NOMO-1 treated with DMSO at 0.1 percent for 48 hours (cell line): Measurements from ENCODE around the gene MINDY3.
"Not testable (repeated sequence)": the region's sequence is repeated elsewhere in the genome, so short reads cannot be mapped to it uniquely, and the experiment has no call there.

Source experiments
- DNase-seq: peaks from one replicate; lab custom pipeline; 2025; ENCODE audit not compliant: unreplicated experiment; lab: John Stamatoyannopoulos, UW

Gene MINDY3

DNA sequence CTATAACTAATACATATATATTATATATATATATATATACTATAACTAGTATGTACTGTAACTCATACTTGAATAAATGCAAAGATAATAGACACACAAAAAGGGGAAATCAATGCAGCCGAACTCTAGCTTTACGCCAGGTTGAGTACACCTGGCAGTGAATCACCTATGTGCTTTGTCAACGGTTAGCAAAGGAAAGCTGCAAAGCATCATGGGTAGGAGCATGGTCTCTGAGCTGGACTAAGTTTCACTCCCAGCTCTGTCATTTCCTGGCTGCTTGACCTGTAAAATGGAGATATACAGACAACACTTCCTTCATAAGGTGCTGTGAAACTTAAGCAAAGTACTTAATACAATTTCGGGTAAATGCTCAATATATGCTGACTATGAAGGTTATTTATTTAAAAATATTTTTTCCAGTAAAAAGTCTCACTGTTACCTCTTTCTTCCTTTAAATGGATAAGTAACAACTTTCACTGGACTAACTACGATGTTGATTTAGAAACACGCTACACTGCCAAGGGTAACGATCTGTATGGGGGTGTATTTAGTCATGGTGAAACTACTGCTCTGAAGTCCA, 78.8 kb downstream of the MINDY3 start:
- DNase-seq, result no peak

DNA sequence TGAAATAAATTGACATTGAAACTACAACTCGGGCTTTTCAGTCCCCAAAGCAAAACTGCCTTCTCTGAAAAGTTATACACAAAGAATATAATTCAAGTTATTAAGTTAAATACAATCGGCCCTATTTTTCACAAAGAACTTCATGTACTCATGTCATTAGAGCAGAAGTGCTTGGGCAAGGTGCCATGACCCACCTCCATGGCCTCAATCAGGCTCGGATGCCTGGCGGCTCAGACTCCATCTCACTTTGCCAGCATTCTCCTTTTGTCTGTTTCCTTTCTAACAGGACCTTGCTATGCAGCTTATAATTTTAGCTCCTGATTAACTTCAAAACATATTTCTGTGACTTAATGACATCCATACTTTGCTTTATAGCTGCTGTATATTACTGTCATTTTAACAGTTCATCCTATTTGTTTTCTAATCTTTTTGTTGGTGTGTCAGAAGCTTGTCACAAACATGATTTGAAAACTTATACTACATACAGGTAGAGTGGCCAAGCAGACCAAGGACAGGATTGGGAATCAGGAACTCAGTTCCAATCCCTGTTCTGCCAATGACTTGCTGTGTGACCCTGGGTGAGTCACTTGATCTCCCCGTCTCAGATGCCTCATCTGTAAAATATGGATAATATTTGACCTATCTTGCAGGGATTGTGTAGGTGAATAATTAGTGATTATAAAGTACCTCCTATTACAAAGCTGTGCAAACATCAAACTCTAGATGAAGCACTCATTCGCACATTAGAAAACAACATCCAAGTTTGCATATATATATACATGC, 79.8 kb downstream of the MINDY3 start:
- DNase-seq, result no peak

DNA sequence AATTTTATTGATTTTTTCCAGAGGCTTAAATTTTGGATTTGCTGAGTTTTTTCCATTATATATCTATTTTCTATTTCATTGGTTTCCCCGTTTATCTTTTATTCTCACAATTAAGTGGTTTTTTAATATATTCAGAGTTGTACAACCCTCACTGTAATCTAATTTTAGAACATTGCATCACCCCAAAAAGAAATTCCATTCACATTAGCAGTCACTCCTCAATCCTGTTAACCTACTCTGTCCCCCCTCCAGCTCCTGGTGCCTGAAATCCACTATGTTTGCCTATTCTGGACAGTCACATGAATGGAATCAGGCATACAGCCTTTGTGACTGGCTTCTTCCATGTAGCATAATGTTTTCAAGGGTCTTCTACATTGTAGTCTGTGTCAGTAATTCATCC, 84.8 kb downstream of the MINDY3 start:
- no peak for DNase-seq

DNA sequence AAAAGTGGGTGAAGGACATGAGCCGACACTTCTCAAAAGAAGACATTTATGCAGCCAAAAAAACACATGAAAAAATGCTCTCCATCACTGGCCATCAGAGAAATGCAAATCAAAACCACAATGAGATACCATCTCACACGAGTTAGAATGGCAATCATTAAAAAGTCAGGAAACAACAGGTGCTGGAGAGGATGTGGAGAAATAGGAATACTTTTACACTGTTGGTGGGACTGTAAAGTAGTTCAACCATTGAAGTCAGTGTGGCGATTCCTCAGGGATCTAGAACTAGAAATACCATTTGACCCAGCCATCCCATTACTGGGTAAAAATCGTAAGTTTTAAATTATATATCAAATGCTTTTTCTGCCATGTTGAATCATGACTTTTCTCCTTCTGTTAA, 85.8 kb downstream of the MINDY3 start:
- not testable (repeated sequence) for DNase-seq

DNA sequence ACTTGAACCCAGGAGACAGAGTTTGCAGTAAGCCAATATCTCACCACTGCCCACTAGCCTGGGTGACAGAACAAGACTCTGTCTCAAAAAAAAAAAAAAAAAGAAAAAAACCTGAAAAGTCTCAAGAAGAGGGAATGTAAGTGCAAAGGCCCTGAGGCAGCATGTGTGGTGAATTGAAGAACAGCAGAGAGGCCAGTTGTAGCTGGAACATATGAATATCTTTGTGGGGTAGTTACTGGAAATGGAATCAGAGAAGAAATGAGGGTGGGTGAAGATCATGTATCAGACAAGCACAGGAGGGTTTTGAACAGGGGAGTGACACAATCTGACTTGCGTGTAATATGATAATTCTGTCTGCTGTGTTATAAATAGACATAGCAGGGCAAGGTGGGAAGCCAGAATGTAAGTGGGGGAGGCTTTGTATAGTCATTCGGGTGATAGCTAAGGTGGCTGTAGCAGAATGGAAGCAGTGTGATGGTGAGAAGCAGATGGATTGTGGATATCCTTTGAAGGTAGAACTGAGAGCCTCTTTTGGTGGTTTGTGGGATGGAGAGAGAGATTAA, 95.3 kb downstream of the MINDY3 start:
- no peak for DNase-seq

DNA sequence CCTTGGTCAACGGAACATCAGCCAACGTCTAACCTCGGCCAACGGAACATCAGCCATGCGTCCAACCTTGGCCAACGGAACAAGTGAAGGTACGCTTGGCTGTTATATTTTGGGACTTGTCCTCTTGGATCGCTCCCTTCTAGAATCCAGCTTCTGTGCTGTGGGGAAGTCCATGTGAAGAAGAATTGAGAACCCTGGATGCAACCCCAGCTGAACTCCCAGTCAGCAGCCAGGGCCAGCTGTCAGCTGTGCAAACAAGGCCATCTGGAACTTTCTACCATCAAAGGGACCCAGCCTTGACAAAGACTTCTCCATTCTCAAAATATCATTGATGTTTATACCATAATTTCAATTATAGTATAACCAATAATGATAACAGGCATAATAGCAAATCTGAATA, 97.3 kb downstream of the MINDY3 start:
- DNase-seq, result no peak

DNA sequence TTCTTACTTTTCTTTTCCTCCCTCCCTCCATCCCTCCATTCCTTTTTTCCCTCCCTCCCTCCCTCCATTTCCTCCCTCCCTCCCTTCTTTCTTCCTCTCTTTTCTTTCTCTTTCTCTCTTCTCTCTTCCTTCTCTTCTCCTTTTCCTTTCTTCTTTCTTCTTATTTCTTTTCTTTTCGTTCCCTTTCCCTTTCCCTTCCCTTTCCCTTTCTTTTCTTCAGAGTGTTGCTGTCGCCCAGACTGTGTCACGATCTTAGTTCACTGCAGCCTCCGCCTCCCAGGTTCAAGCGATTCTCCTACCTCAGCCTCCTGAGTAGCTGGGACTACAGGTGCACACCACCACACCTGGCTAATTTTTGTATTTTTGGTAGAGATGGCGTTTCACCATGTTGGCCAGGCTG, 98.1 kb downstream of the MINDY3 start:
- DNase-seq, result not testable (repeated sequence)

DNA sequence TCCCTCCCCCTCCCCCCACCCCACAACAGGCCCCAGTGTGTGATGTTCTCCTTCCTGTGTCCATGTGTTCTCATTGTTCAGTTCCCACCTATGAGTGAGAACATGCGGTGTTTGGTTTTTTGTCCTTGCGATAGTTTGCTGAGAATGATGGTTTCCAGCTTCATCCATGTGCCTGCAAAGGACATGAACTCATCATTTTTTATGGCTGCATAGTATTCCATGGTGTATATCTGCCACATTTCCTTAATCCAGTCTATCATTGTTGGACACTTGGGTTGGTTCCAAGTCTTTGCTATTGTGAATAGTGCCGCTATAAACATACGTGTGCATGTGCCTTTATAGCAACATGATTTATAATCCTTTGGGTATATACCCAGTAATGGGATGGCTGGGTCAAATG, 99.1 kb downstream of the MINDY3 start:
- DNase-seq, result not testable (repeated sequence)

DNA sequence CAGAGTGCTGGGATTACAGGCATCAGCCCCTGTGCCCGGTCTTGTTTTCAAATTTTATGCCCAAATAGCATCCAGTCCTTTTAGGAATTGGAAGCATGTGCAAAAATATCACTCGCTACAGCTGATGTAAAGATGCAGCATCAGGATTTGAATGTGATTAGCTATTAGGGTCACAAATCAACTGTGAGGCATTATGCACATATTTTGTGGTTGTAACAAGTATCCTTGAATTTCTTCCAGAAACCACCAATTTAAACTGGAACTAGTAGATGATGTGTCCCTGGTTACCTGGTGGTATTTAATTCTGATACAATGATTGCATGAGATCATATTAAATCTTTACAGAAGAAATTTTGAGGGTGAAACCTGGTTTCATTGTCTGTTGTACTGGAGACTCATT, 99.6 kb downstream of the MINDY3 start:
- DNase-seq, result no peak

DNA sequence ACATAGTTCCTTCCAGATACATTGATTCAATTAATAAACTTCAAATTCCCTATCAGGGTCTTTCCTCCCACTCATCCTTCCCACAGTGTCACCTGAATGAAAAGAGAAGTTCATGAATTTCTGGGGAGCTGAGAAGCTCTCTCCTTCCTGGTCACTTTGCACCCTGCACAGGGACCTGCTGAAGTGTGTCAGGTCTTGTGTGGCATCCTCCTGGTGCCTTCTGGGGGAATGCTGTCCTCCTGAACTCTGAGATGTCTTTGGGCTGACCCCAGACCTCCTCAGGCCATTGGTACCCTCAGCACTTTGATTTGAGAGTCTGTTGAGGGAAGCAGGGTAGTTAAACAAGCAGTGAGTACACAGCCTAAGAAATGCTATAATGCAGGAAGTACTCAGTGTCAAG, 101.0 kb downstream of the MINDY3 start:
- DNase-seq, result no peak

DNA sequence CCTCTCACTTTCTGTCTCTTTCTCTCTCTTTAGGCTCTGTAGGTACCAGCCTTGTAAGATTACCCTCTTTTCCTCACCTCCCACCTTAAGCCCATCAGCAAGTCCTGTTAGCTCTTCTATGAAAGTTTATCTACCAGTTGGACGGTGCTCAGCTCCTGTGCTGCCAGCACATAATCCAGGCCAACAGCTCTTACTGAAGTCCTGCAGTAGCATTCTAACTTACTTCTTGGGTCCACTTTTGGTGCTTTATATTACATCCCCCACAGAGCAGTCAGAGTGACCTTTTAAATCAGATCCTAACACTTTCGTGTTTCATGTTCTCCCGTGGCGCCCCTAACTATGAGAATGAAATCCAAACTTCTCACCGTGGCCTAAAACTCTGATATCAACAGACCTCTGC, 101.7 kb downstream of the MINDY3 start:
- DNase-seq, result no peak

DNA sequence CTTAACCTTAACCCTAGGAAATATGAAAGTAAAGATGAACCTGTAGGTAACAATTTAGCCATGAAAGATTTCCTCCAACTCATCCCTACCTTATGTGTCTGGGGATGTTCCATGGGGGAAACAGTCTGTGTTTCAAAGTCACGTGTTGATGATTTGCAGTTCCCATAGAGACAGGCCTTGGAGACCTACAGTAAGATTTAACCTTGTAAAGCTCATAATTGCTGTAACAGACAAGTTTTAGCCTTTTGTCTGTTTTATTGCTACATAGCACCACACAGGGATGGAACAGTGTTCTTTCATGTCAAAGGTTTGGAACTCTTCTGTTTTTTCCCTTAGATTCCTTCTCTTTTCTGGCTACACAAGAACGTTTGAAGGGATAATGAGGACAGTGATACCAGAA, 105.4 kb downstream of the MINDY3 start:
- DNase-seq, result no peak

DNA sequence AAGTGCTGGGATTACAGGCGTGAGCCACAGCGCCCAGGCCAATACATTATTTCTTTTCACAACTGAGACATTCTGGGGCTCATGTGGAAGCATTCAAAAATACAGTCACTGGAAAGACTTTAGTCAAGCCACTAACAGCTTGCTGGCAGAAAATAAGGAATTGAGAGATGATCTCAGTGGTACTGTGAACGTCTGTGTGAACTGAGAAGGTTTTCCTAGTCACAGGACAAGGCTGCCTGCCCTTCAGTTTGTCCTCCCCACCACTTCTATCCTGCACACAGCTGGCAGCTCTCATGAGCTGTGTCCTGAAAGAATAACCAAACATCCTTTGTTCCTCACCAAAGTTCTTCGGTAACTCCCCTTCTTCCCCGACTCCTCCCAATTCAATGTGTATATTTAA, 109.3 kb downstream of the MINDY3 start:
- DNase-seq, result no peak

DNA sequence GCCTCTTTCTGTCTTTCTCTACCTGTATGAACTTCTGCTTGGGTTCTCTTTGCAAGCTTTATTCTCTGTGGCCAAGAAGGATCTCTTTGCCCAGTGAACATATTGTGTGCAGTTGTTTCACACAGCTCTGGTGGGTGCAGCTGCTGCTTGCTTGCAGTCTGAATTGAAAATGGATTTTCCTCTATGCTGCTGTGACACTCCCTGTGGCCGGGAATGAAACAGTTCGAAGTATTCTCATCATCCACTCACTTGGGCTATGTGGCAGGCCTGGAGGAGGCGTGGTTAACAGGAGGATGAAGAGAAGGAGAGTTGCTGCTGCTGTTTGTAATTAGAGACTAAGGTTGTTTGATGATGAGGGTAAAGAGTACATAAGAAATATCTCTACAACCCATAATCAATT, 112.2 kb downstream of the MINDY3 start:
- DNase-seq, result no peak

DNA sequence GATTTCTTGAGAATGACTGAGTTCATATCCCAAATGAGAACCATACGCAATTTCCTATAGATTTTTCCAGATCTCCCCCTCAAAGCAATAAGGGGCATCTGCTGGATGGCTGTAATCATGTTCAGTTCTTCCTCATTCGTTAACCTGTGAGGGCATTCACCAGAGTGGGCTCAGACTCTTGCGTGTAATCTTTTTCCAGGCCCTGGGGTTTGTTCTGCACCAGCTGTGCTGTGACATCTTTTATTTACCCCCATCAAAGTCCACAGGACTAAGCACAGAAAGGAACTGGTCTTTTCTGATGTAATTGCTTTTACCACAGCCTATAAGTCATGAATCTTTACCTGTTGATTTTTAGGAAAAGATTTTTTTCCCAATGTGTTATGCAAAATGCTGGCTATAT, 112.7 kb downstream of the MINDY3 start:
- DNase-seq, result no peak

DNA sequence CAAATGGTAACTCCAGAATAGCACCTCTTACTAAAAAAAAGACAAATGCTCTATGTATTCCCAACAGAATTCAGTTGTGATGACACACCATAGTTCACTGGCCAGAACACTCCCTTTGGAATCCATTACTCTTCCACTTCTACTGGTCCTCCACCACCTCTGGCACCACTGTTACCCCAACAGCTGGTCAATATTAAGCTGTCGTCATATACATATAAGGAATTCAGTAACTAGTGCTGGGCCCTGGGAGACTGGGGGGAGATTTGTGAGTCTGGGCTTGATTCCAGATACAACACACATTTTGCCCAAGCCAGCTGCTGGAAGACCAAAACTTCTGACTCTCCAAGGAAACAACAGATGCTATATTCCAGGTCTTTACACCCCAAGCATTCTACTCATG, 114.6 kb downstream of the MINDY3 start:
- DNase-seq, result no peak

DNA sequence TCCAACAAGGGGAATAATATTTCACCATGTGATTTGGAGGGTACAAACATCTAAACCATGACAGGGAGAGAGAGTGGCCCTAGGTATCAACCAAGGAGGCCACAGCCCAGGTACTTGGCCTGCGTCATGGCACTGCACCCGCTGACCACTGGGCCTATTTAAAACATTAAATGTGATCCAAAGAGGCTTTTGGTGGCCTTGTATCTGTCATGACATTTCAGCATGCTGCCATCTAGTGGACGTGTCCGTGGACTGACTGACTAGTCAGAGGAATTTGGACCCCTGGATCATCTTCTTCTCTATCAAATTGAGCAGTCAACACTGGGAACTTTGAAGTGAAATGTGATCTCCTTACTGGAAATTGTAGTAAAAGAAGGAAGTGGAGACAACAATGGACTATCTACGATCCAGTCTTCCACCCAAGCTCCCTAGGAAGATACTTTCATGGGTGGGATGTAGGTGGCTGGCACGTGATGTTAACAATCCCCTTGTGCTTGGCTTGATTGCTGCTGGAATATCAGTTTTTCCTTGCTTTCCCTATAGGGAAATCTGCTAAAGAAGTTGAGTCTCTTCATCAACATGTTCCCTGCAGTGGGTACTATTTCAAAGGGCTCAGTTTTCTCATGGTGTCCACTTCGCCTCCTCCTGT, 116.0 kb downstream of the MINDY3 start:
- DNase-seq, result peak; percentile 42

DNA sequence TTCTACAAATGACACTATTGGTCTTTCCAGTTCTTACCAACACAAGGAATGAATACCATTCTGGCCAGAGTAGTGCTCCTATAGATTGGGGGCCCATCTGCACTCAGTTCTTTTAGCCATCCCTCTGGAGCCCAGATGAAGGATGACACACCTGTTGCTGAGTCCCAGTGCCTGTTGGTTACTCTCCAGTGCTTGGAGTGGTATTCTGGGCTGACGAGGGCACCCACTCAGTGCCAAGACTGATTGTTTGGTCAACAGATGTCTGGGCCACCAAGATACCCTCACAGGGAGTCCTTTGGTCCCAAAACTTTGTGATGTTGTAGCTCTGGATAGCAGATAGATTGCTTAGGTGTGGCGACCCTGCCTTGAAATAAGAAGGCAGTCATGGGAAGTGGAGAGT, 116.9 kb downstream of the MINDY3 start:
- no peak for DNase-seq

DNA sequence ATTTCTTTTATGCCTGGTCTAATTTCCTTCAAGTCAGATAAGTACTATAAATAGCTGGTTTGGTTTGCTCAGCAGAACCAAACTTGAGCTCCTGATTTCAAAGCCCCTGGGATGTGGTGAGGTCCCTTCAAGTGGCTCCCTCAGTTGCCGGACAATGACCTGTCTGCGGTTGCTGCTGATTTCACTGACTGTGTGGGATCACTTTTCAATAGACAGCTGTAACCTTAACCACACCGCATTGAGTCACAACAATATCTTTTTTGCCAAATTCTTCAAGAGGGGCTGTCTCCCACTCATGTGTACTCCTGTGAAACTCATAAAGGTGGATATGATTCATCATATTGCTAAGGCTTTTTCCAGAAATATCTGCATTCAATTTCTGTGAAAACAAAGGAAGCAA, 117.5 kb downstream of the MINDY3 start:
- no peak for DNase-seq

DNA sequence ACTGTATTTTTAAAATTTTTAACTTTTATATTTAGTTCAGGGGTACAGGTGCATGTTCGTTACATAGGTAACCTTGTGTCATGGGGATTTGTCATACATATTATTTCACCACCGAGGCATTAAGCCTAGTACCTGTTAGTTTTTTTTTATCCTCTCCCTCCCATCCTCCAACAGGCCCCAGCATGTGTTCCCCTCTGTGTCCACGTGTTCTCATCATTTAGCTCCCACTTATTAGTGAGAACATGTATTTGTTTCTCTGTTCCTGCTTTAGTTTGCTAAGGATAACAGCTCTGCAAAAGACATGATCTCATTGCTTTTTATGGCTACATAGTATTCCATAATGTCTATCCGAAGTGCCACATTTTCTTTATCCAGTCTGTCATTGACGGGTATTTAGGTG, 118.2 kb downstream of the MINDY3 start:
- no peak for DNase-seq

DNA sequence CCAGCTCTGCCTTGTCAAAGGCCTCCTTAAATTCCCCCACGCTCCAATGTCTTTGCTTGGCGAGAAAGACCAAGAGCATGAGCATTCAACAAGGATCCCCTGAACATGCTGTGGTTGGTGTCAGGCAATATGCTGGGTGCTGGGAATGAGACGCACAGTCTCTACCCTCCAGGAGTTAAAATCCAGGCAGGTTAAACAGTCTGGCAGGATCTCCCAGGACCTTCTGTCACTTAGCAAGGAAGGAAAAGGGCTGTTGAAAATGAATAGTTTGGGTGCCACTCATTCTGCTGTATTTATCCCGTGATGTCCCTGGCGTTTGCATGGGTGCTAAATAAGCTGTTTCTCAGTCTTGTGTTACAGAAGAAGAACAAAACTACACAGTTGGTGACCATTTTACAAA, 118.7 kb downstream of the MINDY3 start:
- no peak for DNase-seq

DNA sequence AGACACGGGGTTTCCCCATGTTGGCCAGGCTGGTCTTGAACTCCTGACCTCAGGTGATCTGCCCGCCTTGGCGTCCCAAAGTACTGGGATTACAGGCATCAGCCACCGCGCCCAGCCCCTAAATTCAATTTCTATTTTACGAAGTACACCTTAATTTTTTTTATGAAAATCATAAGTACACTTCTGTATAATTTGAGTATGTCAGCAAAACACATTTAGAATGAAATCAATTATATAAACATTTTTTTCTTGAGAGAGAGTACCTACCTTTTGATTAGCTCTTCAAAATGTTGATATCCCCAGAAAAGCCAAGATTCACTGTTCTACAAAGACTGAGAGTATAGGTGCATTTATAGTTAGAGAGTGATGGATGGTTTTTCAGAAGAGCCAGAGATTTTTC, 120.0 kb downstream of the MINDY3 start:
- DNase-seq, result no peak
